ENCODE data around the gene JAML. TPM values are rescaled to one million over a fixed set of nuclear protein-coding genes. Genes with fewer than 3 reads are reported as not detected.

JAML gene
- total and polyA plus RNA-seq, 2 of the 4 experiments (the other 2 are of a cell fraction), result not detected

DNA sequence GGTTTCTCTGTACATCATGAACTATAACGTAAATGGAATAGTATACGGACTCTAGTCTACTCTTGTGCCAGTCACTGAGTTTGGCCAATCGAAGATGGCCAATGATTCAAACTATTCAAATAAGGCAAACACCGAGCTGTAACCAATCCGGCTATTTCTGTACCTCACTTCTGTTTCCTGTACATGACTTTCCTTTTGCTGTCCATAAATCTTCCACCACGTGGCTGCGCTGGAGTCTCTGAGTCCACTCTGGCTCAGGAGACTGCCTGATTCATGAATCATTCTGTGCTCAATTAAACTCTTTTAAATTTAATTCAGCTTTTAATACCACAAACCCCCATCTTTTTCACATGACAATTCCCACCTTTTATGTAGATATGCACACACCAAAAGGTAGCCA, 1.5 kb upstream of the JAML start:
- no peak for TF ChIP-seq NFE2L2 (IDR thresholded peaks at IDR 0.05; ENCODE audit: low read depth, low read length)
- TF ChIP-seq, protein P1, sequence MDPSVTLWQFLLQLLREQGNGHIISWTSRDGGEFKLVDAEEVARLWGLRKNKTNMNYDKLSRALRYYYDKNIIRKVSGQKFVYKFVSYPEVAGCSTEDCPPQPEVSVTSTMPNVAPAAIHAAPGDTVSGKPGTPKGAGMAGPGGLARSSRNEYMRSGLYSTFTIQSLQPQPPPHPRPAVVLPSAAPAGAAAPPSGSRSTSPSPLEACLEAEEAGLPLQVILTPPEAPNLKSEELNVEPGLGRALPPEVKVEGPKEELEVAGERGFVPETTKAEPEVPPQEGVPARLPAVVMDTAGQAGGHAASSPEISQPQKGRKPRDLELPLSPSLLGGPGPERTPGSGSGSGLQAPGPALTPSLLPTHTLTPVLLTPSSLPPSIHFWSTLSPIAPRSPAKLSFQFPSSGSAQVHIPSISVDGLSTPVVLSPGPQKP (IDR thresholded peaks at IDR 0.05; ENCODE audit: borderline replicate concordance, low read depth, low read length), result no peak
- TF ChIP-seq MAZ (IDR thresholded peaks at IDR 0.05; ENCODE audit: borderline replicate concordance, low read depth, low read length), result no peak
- TF ChIP-seq, protein P2, sequence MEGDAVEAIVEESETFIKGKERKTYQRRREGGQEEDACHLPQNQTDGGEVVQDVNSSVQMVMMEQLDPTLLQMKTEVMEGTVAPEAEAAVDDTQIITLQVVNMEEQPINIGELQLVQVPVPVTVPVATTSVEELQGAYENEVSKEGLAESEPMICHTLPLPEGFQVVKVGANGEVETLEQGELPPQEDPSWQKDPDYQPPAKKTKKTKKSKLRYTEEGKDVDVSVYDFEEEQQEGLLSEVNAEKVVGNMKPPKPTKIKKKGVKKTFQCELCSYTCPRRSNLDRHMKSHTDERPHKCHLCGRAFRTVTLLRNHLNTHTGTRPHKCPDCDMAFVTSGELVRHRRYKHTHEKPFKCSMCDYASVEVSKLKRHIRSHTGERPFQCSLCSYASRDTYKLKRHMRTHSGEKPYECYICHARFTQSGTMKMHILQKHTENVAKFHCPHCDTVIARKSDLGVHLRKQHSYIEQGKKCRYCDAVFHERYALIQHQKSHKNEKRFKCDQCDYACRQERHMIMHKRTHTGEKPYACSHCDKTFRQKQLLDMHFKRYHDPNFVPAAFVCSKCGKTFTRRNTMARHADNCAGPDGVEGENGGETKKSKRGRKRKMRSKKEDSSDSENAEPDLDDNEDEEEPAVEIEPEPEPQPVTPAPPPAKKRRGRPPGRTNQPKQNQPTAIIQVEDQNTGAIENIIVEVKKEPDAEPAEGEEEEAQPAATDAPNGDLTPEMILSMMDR (conservative IDR thresholded peaks at IDR 0.05; ENCODE audit: low read depth, low read length), result no peak
- TF ChIP-seq BHLHE40 (IDR thresholded peaks at IDR 0.05; ENCODE audit: low read depth, low read length), result no peak
- no peak for TF ChIP-seq MXI1 (IDR thresholded peaks at IDR 0.05; ENCODE audit: borderline replicate concordance, low read depth, low read length)
- TF ChIP-seq RAD21 (IDR thresholded peaks at IDR 0.05; ENCODE audit: low read length), result no peak
- no peak for TF ChIP-seq MAFK (IDR thresholded peaks at IDR 0.05; ENCODE audit: low read depth, low read length)
- no peak for TF ChIP-seq USF2 (IDR thresholded peaks at IDR 0.05; ENCODE audit: low read depth, low read length)
- no peak for TF ChIP-seq FOS (IDR thresholded peaks at IDR 0.05; ENCODE audit: low read depth, low read length)
- TF ChIP-seq RFX5 (IDR thresholded peaks at IDR 0.05; ENCODE audit: low read depth, low read length), result no peak
- TF ChIP-seq RCOR1 (IDR thresholded peaks at IDR 0.05; ENCODE audit: insufficient replicate concordance, low read length), result no peak
- TF ChIP-seq CEBPB (IDR thresholded peaks at IDR 0.05; ENCODE audit: low read depth, low read length), result no peak
- Histone ChIP-seq H3K4ac (ENCODE audit: low read depth, low read length) (no peak overlapping the region), H2BK20ac (ENCODE audit: low read depth, low read length) (no peak overlapping the region), H3K18ac (ENCODE audit: low read depth, low read length) (no peak overlapping the region), H2AK9ac (replicated peaks; ENCODE audit: low read depth, low read length, poor library complexity) (no peak overlapping the region), H3K27me3 (ENCODE audit: control insufficient read depth, insufficient read depth, low read length) (no peaks in the 10 kb centered on the region; the same call in 1 of the 2 replicates), H4K20me1 (ENCODE audit: insufficient read depth, low read length) (no peaks in the 10 kb centered on the region), H4K91ac (ENCODE audit: insufficient read depth, low read depth, low read length) (no peak overlapping the region), H3K14ac (replicated peaks; ENCODE audit: low read depth, low read length) (no peak overlapping the region), H3K4me2 (ENCODE audit: low read depth, low read length) (no peak overlapping the region), H3K9me3 (ENCODE audit: control insufficient read depth, insufficient read depth, low read length) (no peaks in the 10 kb centered on the region), H2AK5ac (ENCODE audit: low read depth, low read length) (no peak overlapping the region), H4K5ac (ENCODE audit: low read depth, low read length) (no peak overlapping the region), H3K56ac (ENCODE audit: extremely low read depth, insufficient read depth, low read length) (no peak overlapping the region), H3K36me3 (ENCODE audit: control insufficient read depth, insufficient read depth, low read length) (no peaks in the 10 kb centered on the region), H3K9me1 (ENCODE audit: insufficient read depth, low read length) (no peaks in the 10 kb centered on the region), H3K79me1 (ENCODE audit: low read depth in 1 of 2, low read length in 2 of 2) (no peaks in the 10 kb centered on the region), H2BK120ac (ENCODE audit: low read depth, low read length) (no peak overlapping the region), H2BK15ac (ENCODE audit: low read depth, low read length) (no peak overlapping the region), H3K27ac (ENCODE audit: insufficient read depth, low read length) (no peak overlapping the region), H3K4me3 (ENCODE audit: insufficient read depth, low read depth, low read length) (no peak overlapping the region), H3K23ac (ENCODE audit: low read depth, low read length) (no peak overlapping the region), H2AFZ (replicated peaks; ENCODE audit: low read length, poor library complexity) (no peak overlapping the region), H3K4me1 (ENCODE audit: control insufficient read depth, insufficient read depth, low read length) (no peaks in the 10 kb centered on the region), H4K8ac (ENCODE audit: low read depth in 2 of 2, low read length in 2 of 2) (no peak overlapping the region), H2BK5ac (ENCODE audit: low read depth, low read length, poor library complexity, severe bottlenecking) (no peak overlapping the region), H3K9ac (ENCODE audit: low read depth, low read length) (no peak overlapping the region)
- ATAC-seq (ENCODE audit: low read depth) (no peak), DNase-seq (no peak)
- no TSS peak for BruUV-seq (replicated peaks)
- POLR2A ChIA-PET (ENCODE audit: unreplicated experiment), result no interaction called here
- 57% methylated on average over 6 of the region's 7 CpGs; no CpG with 5 or more reads in 1 of the 2 experiments for WGBS, 2 experiments (ENCODE audit: extremely low coverage in 2 of 2, insufficient read length in 1 of 2)
- in situ Hi-C loops (cut with MboI; ENCODE audit: low sequenced_read_pairs), result no loop called here
- intact Hi-C loops (cut with micrococcal nuclease), result no loop called here
- CTCF ChIA-PET, result no interaction called here
- dilution Hi-C loops (cut with HindIII; ENCODE audit: low sequenced_read_pairs, unreplicated experiment), result no loop called here
